HTR-8/SVneo (cell line): Measurements from ENCODE around the gene RRP12.
"Not testable (repeated sequence)": the region's sequence is repeated elsewhere in the genome, so short reads cannot be mapped to it uniquely, and the experiment has no call there.

Experiments used
- DNase-seq: peaks from one replicate; pipeline ENCODE4 v3.0.0; 2011; ENCODE audit warnings: low spot score, mixed read lengths; ENCODE audit not compliant: insufficient read length
- FAIRE-seq: peaks from 2 replicates; lab custom pipeline; 2011; peaks lifted over from hg19 to GRCh38; lab: Jason Lieb, UNC

The RRP12 gene

GRCh38 chr10:97400665-97401454, at the start of gene RRP12:
TSS of gene RRP12 (minus strand) at chr10:97401340. CDS start at chr10:97401231, 109 bp downstream.
- peak; percentile 99 for DNase-seq
- peak; percentile 80 for FAIRE-seq

DNA sequence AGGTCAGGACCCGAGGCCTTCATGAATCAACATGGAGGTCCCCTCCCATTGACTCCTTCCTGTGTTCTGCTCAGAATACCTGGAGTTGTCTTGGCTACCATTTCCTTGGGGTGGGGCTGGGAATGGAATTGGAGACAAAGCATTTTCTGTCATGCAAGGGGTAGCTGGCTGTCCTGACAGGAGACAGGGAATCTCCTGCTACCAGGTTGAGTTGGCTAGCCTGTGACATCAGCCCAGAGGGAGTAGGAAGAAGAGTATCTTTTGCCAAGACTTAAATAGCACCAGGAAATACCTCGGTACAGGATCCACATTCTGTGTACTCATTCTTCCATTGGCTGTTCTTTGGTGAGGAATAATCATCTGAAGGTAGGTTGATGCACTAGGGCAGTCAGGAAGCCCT, 49.7 kb upstream of the RRP12 start:
- no peak for FAIRE-seq
- no peak for DNase-seq

DNA sequence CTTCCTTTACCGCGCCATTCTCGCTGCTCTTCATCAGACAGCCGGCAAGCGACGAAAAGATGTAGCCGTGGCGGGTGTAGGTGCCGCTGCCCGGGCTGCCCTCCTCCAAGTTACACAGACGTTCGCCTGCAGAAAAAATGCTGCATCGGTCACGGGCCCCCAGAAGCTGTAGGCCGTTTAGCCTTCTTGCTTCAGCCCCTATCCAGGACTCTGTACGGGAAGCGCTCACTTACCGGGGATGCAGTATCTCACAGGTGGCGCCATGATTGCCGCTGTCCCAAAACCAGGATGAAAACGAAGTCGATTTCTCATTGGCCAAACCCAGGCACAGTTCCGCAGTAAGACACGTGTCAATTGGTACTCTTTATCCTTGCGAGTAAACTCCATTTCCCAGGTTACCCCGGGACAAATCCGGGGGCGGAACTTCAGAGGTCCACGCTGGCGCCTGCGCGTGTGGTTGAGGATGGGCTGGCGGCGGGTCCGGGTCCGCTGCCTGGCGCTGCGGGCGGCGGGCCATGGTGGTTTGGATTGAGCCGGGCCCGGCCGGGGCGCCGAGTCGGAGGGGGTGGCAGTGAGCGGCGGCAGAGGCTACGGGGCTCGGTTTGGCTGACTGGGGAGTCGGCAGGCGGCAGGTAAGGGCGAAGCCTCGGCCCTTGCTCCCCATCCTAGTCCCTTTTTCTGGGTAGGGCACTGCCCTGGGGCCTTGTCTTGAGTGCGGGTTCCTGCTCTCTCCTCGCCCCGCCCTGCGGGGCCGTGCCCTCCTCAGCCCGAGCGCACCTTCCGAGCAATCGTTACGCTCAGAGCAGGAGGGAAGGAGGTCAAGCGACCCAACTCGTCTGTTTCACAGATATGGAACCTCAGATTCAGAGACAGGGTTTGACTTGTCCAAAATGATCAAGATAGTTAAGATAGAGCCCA, 44.8 kb upstream of the RRP12 start, which contains the start of the genes EXOSC1 and ZDHHC16:
TSS of gene EXOSC1 (minus strand) at position 285 of the 918 bp plus-strand sequence. CDS start at position 264, 21 bp downstream.
TSS of gene ZDHHC16 (plus strand) at position 454 of the 918 bp plus-strand sequence. CDS start 5,501 bp downstream, outside the sequence.
- DNase-seq (peak; percentile 99), FAIRE-seq (peak; percentile 96)

GRCh38 chr10:97445357-97445721, 44.2 kb upstream of the RRP12 start:
- DNase-seq (no peak), FAIRE-seq (no peak)

GRCh38 chr10:97444212-97444611, 43.1 kb upstream of the RRP12 start:
- no peak for DNase-seq
- no peak for FAIRE-seq

DNA sequence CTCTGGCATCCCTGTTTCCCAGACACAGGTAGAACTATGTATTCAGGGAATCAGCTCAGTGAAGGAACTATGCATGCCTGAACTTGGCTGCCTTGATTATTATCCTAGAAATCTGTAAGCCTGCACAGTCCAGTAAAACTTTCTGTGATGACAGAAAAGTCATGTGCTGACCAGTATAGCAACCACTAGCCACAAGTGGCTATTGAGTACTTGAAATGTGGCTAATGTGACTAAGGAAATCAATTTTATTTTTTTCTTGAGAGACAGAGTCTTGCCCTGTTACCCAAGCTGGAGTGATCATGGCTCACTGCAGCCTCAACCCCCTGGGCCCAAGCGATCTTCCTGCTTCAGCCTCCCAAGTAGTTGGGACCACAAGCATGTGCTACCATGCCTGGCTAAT, 41.1 kb upstream of the RRP12 start:
- FAIRE-seq, result no peak
- DNase-seq, result no peak

DNA sequence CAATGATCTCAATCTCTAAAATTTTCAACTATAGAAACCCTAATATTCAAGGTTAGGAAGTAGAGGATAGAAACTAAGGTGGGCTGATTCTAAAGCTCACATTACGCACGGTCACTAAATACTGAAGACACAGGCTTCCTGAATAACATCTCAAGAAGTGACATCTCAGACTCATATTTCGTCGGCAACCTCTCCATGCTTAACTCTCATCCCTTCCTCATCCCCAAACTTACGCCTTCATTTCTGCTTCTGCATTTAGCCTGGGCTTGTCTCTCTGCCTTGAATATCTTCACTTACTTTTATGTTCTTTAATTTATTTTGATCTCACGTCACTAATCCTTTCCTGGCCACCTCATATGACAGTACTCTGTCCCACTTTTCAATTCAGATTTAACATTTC, 34.1 kb upstream of the RRP12 start:
- FAIRE-seq (no peak), DNase-seq (no peak)

- FAIRE-seq (no peak), DNase-seq (no peak)
Measured at GRCh38 chr10:97434557-97434956, 33.4 kb upstream of the RRP12 start.

DNA sequence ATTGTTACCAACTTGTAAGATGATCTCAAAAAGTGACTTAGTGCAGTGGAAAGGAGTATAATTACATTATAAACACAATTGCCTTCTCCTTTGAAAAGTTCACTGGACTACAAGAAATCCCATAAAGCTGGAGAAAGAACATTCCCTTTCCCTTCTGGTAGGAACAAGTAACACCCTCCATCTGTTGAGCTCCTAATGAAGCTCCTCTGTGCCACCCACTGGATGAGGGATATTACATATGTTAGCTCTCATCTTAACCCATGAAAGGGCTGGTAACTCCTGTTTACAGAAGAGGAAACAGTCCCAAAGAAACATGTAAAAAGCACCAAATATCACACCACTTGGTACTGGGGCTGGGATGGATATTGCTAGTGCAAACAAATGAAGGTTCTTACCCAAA, 32.9 kb upstream of the RRP12 start:
- FAIRE-seq (no peak), DNase-seq (no peak)

DNA sequence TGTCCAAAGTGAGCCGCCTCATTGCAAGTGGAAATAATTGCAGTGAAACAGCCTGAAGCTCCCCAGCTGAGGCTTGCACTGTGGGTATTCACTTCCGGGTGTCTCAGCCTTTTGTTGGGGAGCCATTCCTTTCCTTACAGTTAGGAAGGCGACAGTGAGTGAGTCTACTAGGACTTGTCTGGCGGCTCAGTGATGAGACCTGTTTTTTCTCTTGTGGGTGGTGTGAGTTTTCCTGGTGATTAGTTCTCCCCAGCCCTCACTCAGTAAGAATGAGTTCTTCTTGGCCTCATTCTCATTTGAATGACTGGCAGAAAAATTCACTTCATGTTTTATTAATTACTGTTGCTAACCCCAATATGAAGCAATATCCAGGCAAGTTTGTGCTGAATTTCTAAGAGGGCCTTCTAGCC, 27.4 kb upstream of the RRP12 start:
- DNase-seq (no peak), FAIRE-seq (no peak)

GRCh38 chr10:97427571-97428179, 26.5 kb upstream of the RRP12 start:
- no peak for FAIRE-seq
- DNase-seq, result no peak

GRCh38 chr10:97426776-97427570, 25.8 kb upstream of the RRP12 start:
- DNase-seq (no peak), FAIRE-seq (no peak)

GRCh38 chr10:97425964-97426775, 25.0 kb upstream of the RRP12 start, which contains the start of gene PGAM1:
TSS of gene PGAM1 (plus strand) at chr10:97426191. CDS start at chr10:97426308, 117 bp downstream.
- FAIRE-seq, result peak; percentile 95

DNA sequence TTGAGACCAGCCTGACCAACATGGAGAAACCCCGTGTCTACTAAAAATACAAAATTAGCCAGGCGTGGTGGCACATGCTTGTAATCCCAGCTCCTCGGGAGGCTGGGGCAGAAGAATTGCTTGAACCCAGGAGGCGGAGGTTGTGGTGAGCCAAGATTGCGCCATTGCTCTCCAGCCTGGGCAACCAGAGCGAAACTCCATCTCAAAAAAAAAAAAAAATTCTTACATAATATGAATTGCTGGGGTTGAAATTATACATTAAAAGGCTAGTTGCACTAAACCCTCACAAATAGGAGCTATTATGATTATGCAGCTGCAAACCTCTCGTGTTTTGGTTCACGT, 22.6 kb upstream of the RRP12 start:
- FAIRE-seq, DNase-seq: not testable (repeated sequence)

More at GRCh38 chr10:97425964-97426775, 25.0 kb upstream of the RRP12 start, which contains the start of gene PGAM1:
- DNase-seq, result peak; percentile 99

- FAIRE-seq, result no peak
- no peak for DNase-seq
Measured at GRCh38 chr10:97416565-97416964, 15.4 kb upstream of the RRP12 start.

- no peak for DNase-seq
- peak; percentile 40 for FAIRE-seq
Measured at GRCh38 chr10:97412891-97413304, 11.8 kb upstream of the RRP12 start.

DNA sequence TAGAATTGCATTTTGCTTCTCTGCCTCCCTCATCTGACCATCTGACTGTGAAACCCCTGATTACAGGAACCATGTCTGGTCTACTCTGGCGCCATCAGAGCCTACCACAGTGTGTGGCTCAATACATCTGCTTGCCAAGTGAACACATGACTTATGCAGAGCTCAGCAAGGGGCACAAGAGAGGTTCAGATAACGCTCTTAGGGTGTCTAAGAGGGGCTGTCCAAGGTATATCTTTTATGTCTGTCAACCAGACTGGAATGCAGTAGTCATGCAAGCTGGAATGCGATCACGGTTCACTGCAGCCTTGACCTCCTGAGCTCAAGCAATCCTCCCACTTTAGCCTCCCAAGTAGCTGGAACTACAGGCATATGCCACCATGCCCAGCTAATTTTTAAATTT, 10.3 kb upstream of the RRP12 start:
- FAIRE-seq (no peak), DNase-seq (no peak)

GRCh38 chr10:97408496-97408992, 7.4 kb upstream of the RRP12 start:
- FAIRE-seq (no peak), DNase-seq (no peak)

- no peak for DNase-seq
Measured at GRCh38 chr10:97407952-97408248, 6.8 kb upstream of the RRP12 start.

More at GRCh38 chr10:97407952-97408248, 6.8 kb upstream of the RRP12 start:
- FAIRE-seq, result no peak
